ENCODE results near the gene TMEM45B.
"Not testable (repeated sequence)": the region's sequence is repeated elsewhere in the genome, so short reads cannot be mapped to it uniquely, and the experiment has no call there.

The TMEM45B gene

GRCh38 chr11:129815596-129816461 lies at the start of gene TMEM45B:
TMEM45B (plus strand) TSS chr11:129815848; CDS start chr11:129852483, 36,635 bp downstream.
- no peak for DNase-seq

GRCh38 chr11:129766898-129767604 lies 48.6 kb upstream of the TMEM45B start:
- DNase-seq = peak; percentile 24

GRCh38 chr11:129767827-129768226 lies 47.8 kb upstream of the TMEM45B start:
- no peak for DNase-seq

GRCh38 chr11:129768356-129768755 lies 47.3 kb upstream of the TMEM45B start:
- DNase-seq = no peak

GRCh38 chr11:129769059-129769458 lies 46.6 kb upstream of the TMEM45B start:
- DNase-seq = no peak

- no peak for DNase-seq
Observed at GRCh38 chr11:129770993-129771392, 44.7 kb upstream of the TMEM45B start.

GRCh38 chr11:129771456-129771855 lies 44.2 kb upstream of the TMEM45B start:
- DNase-seq = not testable (repeated sequence)

- DNase-seq = no peak
Observed at GRCh38 chr11:129778877-129779276, 36.8 kb upstream of the TMEM45B start.

GRCh38 chr11:129779342-129779741 lies 36.3 kb upstream of the TMEM45B start:
- no peak for DNase-seq

- no peak for DNase-seq
Observed at GRCh38 chr11:129785383-129786111, 30.1 kb upstream of the TMEM45B start.

- DNase-seq = not testable (repeated sequence)
Observed at GRCh38 chr11:129786112-129786416, 29.6 kb upstream of the TMEM45B start.

- no peak for DNase-seq
Observed at GRCh38 chr11:129787532-129788155, 28.0 kb upstream of the TMEM45B start.

- DNase-seq = no peak
Observed at GRCh38 chr11:129788278-129788677, 27.4 kb upstream of the TMEM45B start.

- no peak for DNase-seq
Observed at GRCh38 chr11:129790106-129790505, 25.5 kb upstream of the TMEM45B start.

- DNase-seq = no peak
Observed at GRCh38 chr11:129791515-129791914, 24.1 kb upstream of the TMEM45B start.

- no peak for DNase-seq
Observed at GRCh38 chr11:129792663-129793062, 23.0 kb upstream of the TMEM45B start.

- DNase-seq = no peak
Observed at GRCh38 chr11:129795089-129795488, 20.6 kb upstream of the TMEM45B start.

- DNase-seq = no peak
Observed at GRCh38 chr11:129798212-129798611, 17.4 kb upstream of the TMEM45B start.

GRCh38 chr11:129800162-129800561 lies 15.5 kb upstream of the TMEM45B start:
- DNase-seq = not testable (repeated sequence)

- no peak for DNase-seq
Observed at GRCh38 chr11:129800655-129801054, 15.0 kb upstream of the TMEM45B start.

GRCh38 chr11:129803533-129803932 lies 12.1 kb upstream of the TMEM45B start:
- no peak for DNase-seq

- DNase-seq = no peak
Observed at GRCh38 chr11:129804012-129804411, 11.6 kb upstream of the TMEM45B start.

GRCh38 chr11:129808241-129808640 lies 7.4 kb upstream of the TMEM45B start:
- not testable (repeated sequence) for DNase-seq

Data from CD4-positive, alpha-beta T cell treated with Interleukin-15 for 1 hour (primary cell).